ENCODE data around the gene ZCRB1.
A peak's percentile ranks its signal among the peaks of the same experiment; 100 is the strongest.
"Not testable (repeated sequence)": the region's sequence is repeated elsewhere in the genome, so short reads cannot be mapped to it uniquely, and the experiment has no call there.

Gene ZCRB1

DNA sequence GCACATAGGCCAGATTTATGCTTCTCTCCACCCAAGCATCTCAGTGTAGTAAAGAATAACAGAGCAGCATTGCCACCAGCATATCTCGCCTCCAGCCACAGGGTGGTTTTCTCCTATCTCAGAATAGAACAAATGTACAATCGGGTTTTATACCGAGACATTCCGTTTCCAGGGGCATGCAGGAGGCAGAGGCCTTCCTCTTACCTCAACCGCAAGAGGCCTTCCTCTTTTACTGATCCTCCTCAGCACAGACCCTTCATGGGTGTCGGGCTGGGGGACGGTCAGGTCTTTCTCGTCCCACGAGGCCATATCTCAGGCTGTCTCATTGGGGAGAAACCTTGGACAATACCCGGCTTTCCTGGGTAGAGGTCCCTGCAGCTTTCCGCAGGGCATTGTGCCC lies 4.2 kb upstream of the ZCRB1 start:
- not testable (repeated sequence) for DNase-seq (ENCODE audit: low read depth in 3 of 3)

DNA sequence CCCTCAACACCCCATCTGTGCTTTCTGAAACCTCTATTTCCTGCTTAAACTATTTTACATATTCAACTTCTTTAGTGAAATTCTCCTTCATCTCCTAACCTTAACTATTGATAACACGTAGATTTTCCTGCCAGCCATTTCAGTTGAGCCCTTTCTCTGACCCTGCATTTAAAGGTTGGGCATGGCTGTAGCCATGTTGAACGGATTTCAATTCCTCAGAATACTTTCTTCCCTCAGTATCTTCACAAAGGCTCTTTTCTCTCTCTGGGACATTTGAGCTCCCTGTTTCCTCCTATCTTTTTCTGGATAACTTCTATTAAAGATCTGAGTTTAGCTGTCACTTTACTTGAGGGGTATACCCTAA lies 1.3 kb upstream of the ZCRB1 start:
- no peak for DNase-seq (ENCODE audit: low read depth in 3 of 3)

DNA sequence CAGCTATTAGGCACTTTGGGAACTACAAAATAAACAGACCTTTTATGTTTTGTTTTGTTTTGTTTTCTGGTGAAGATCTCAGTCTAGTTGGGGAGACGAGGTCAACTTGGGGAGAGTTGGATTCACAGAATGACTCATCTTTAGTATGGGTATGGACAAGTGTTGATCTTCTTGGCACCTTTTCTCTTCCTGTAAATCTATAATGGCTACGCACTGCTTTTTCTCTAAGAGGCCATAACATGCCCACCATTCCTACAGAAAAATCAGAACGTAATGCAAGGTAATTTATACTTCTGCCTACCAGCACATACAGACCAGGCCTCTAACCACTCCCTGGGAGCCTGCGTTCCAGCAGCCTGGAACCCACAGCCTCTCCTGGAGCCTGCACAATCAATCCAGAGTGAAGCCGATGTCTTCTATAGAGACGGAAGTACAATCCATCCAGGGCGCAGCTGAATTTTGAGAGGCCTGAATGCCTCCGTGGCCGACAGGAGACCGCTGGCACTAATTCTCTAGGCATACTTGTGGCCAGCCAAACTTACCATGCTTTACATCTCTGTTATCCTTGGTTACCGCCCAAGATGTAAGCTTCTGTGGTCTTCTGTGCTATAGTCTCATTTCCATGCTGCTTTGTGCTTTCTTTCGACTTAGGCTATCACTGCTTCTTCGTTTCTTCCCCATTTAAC lies 790 bp upstream of the ZCRB1 start:
- no peak for DNase-seq (ENCODE audit: low read depth in 3 of 3)

DNA sequence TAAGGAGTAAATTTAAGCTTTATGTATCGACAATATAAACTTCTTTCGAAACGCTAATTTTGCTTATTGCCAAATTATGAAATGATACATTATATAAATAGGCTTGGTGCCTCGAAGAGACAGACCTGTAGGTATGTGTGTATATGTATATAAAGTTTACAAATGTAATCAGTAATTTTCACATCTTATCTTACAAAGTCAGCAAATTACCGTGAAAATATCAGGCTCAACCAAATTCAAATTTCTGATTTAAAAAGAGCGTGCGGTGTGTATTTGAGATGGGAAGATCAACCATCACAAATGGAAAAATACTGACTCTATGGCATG lies 605 bp downstream of the ZCRB1 start:
- DNase-seq (ENCODE audit: low read depth in 3 of 3) = no peak

DNA sequence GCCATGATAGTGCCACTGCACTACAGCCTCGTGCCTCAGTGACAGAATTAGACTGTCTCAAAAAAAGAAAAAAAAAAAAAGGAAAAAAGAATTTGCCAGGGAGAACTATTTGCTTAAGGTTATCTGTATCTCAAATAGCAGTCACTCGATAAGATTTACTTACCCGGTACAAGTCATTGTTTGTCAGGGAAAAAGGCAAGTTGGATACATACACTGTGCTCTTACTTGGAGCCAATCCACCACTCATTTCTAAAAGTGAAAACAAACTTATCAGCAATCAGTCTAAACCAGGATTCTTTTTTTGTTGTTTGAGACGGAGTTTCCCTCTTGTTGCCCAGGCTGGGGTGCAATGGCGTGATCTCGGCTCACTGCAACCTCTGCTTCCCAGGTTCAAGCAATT lies 2.0 kb downstream of the ZCRB1 start:
- DNase-seq (ENCODE audit: low read depth in 3 of 3) = no peak

DNA sequence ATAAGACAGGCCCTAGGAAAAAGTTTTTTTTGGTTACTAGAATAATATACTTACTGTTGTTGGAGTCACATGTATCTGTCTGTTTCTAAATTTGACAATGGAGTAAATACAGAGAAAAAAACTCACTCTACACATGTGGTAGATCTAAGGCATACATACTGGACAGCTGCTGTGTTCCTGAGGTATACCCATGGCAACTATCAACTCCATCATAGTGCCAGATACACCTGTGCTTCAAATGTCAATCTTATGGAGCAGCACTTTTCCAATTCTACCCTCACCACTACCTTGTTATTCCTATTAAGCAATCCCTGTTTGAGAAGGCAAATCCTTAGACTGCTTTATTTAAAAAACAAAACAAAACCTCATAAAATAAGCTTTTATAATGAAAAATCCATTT lies 3.3 kb downstream of the ZCRB1 start:
- DNase-seq (ENCODE audit: low read depth in 3 of 3) = no peak

DNA sequence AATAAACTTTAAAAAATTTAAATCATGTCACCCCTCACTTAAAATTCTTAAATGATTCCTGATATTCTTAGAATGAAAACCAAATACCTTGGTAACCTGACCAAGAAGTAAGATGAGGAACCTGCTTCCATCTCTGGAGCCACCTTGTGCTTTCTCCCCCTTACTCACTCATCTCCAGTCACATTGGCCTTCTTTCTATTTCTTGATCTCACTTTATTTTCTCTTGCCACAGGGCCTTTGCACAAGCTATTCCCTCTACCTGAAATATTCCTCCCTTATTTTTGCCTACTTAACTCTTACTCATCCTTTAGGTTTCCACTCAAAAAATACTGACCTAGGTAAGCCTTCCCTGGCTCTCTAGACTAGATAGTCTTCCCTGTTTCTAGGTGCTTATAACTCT lies 5.1 kb downstream of the ZCRB1 start:
- DNase-seq (ENCODE audit: low read depth in 3 of 3) = no peak

DNA sequence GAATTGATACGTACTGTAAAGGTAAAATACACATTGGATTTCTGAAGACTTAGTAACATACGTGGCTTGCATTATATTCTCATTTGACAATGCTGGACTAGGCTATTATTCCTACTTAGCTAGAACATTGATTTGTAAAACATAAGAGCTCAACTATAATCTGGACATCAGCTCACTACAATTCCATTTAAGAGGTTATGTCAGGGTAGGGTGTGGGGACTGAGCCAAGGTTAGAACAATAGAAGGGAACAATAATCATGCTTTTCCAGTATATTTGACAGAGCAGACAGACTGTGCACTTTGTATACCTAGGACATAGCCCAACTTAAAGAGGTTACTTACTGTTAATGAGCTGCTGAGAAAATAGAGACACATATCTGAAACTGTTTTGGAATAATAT lies 10.8 kb downstream of the ZCRB1 start:
- no peak for DNase-seq (ENCODE audit: low read depth in 3 of 3)

DNA sequence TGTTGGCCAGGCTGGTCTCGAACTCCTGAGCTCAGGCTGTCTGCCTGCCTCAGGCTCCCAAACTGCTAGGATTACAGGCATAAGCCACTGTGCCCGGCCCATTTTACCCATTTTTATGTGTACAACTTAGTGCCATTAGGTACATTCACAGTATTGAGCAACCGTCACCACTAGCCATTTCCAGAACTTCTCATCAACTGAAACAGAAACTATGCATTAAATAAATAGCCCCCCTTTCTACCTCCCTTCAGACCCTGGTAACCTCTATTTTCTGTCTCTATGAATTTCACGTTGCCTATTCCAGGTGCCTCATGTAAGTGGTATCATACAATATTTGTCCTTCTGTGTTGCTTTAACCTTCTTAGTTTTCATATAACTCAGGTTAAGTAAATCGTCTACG lies 15.9 kb downstream of the ZCRB1 start:
- DNase-seq (ENCODE audit: low read depth in 3 of 3) = no peak

DNA sequence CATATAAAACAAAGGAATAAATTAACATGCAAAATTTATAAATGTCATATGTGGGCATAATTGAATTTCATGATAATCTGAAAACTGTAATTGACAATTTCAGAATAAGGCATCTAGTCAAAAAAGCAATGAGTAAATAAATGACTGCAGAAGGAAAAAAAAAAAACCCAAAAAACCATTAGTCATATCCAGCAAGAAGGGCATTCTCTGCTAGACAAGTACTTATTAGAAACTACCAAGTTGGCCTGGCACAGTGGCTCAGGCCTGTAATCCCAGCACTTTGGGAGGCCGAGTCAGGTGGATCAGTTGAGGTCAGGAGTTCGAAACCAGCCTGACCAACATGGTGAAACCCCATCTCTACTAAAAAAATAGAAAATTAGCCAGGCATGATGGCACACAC lies 17.5 kb downstream of the ZCRB1 start:
- DNase-seq (ENCODE audit: low read depth in 3 of 3) = no peak

DNA sequence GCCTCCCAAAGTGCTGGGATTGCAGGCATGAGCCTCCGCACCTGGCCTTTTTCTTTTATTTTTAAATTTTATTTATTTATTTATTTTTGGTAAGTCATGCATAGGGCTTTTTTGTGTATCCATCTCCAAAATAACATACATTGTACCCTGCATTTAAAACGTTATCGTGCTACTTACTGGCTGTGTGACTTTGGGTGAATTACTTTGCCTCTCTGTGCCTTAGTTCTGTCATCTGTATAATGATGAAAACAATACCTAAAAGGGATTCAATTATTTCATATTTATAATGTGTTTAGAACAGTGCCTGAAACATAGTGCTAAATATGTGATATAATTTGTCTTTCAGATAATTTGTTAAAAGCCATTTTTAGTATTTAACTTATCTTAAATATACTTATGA lies 19.6 kb downstream of the ZCRB1 start:
- DNase-seq (ENCODE audit: low read depth in 3 of 3) = no peak

DNA sequence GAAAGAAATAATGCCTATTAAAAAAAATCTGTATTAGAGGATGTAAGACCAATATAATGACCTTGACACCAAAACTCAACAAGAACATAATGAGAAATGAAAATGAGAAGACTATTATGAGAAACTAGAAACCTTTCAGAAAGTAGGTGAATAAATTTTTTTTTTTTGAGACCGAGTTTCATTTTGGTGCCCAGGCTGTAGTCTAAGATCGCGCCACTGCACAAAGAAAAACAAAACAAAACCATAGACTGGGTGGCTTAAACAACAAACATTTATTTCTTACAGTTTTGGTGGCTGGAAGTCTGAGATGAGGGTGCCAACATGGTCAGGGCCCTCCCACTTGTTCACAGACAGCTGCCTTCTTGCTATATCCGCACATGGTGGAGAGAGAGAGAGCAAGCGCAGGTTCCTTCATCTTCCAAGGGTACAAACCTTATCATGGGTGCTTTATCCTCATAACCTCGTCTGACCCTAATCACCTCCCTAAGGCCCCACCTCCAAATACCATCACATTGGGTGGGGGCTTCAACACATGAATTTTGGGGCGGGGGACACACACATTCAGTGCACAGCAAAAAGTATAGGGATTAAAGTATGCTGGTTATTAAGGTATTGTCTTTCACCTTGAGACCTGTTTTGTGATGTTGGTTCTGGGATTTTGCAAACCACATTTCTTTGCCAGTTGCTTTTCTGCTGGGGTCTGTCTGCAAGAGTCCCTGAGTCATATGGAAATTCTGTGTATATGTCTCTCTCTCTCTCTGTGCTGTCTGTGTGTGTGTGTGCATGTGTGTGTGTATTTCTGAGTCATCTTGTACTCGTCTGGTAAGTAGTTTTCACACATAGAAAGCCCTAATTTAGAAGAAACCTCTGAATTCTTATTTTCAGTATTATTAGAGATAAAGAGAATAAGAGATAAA lies 26.2 kb downstream of the ZCRB1 start:
- peak; percentile 22 to 43 (median 28) for DNase-seq (ENCODE audit: low read depth in 3 of 3)

DNA sequence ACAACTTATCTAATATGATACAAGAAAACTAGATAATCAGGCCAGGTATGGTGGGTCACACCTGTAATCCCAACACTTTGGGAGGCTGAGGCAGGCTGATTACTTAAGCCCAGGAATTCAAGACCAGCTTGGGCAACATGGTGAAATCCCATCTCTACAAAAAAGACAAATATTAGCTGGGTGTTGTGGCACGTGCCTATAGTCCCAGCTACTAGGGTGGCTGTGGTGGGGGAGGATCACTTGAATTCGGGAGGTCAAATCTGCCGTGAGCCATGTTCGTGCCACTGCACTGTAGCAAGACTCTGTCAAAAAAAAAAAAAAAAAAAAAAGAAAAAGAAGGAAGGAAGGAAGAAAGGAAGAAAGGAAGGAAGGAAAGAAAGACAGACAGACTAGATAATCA lies 27.0 kb downstream of the ZCRB1 start:
- no peak for DNase-seq (ENCODE audit: low read depth in 3 of 3)

DNA sequence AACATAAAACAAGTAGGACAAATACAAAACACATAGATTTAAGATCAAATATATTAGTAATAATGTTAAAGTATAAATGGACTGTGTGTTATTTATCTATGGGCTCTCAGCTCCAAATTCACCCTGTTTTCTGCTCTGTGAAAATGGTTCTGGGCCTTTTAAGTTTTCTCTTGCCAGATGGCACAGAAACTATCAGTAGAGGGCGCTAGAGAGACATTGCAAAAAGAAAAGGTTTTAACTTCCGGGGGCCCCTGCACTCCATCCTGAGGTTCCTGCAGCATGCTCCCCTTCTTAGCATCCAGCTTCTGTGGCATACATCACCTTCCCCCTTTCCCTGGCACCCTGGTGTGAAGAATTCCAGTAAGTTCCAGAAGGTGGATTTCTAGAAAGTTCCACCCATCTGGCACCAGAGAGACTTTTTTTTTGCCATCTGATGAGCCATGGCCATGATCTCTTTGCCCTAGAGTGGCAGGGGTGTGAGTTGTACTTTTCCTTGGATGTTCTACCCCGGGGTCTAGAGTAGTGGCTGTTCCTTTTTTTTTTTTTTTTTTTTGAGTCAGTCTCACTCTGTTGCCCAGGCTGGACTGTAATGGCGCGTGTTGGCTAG lies 29.3 kb downstream of the ZCRB1 start:
- no peak for DNase-seq (ENCODE audit: low read depth in 3 of 3)

DNA sequence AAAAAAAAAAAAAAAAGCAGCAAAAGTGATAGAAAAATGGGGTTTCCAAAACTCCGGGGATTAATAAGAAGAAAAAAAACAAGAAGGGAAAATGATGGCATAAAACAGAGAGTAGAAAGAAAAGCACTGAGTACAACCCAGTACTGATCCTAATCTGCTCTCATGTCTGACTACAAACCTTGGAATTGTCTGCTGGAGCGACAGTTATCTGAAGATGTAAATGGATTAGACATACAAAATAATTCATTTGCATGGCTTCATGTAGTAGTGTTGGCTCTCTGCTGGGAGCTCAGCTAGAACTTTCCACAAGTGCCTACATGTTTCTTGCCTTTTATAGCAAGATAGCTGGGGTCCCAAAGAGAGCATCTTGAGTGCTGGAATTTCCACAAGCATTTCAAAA lies 34.2 kb downstream of the ZCRB1 start:
- DNase-seq (ENCODE audit: low read depth in 3 of 3) = no peak

DNA sequence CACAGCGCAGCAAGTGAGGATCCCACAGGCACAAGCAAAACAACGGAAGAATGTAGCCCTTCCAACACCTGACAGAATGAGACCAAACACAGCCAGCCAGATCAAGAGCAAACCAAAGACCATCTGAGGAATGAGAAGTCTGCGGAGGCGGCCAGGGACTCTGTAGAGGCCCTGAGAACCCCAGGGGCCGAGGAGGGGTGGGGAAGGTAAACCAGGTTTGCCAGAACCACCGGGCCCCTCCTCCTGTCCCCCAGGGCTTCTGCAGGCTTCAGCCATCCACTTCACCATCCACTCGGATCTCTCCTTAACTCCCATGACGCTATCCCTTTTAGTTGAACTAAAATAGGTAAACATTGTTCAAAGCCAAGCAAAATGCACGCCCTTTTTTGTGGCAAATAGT lies 37.4 kb downstream of the ZCRB1 start:
- DNase-seq (ENCODE audit: low read depth in 3 of 3) = no peak

DNA sequence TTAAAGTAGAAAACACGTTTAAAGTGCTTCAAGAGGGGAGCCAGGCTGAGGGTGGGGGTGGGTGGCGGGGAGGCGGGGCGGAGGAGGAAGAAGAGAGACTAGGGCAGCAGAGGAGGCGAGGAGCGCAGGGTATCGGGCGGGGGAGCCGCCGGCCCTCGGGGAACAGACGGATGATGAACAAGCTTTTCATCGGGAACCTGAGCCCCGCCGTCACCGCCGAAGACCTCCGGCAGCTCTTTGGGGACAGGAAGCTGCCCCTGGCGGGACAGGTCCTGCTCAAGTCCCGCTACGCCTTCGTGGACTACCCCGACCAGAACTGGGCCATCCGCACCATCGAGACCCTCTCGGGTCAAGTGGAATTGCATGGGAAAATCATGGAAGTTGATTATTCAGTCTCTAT lies 39.2 kb downstream of the ZCRB1 start:
- DNase-seq (ENCODE audit: low read depth in 3 of 3) = no peak

DNA sequence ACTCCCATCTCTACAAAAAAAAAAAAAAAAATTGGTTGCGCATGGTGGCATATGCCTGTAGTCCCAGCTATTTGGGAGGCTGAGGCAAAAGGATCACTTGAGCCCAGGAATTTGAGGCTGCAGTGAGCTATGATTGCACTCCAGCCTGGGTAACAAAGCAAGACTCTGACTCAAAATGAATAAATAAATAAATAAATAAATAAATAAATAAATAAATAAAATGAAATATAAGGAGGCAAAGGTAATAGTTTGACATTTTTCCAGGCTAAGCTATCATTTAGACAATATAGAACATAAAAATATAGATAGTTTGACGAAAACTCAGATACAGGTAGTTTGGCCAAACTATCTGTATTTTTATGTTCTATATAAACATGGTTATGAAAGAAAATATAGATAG lies 40.5 kb downstream of the ZCRB1 start:
- DNase-seq (ENCODE audit: low read depth in 3 of 3) = no peak

DNA sequence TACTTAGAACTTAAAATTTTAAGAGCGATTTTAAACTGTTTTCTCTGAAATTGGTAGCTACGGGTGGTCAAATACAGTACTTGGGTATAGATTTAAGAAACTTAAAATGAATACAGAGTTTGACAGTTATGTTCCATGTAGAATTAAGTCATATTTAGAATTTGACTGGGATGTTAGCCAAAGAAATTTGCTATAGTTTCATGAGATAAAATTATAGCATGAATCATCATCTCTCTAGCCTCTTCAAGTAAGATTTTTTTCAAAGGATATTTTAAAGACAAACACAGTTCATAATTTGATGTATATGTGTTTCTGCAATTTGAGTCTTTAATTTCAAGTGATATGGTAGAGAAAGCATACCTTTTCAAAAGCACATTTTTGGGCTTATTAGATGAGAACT lies 41.0 kb downstream of the ZCRB1 start:
- no peak for DNase-seq (ENCODE audit: low read depth in 3 of 3)

DNA sequence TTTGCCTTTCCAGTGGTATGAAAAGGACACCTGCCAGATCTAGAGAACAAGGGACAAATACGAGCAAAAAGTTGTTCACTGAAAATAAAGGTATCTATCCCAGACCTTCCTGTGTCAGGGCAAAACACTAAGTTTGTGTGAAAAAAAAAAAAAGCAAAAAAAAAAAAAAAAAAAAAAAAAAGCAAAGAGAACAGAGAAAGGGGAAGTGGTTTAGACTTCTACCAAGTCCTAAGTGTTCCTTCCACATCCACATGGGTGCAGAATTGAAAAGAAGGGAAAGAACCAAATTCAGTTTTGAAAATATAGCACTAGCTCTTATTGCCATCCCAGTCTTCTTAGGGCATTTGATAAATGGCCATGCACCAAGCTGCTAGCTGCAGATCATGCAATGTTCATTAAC lies 41.7 kb downstream of the ZCRB1 start:
- DNase-seq (ENCODE audit: low read depth in 3 of 3) = no peak

DNA sequence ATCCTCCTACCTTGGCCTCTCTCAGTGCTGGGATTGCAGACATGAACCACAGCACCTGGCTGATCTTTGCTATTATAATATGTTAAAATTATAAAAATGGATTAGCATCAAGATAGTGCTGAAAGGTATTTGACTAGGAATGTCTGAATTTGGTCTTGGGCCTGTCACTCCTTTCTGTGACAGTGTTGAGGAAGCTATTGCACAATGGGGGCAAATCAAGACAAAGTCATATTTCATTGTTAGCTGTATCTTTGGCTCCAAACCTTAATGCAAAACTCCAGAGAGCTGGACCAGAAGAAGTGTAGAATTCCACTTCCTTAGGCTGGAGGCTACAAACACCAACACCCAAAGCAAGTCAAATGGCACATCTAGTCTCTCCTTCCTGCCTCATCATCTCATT lies 42.2 kb downstream of the ZCRB1 start:
- no peak for DNase-seq (ENCODE audit: low read depth in 3 of 3)

DNA sequence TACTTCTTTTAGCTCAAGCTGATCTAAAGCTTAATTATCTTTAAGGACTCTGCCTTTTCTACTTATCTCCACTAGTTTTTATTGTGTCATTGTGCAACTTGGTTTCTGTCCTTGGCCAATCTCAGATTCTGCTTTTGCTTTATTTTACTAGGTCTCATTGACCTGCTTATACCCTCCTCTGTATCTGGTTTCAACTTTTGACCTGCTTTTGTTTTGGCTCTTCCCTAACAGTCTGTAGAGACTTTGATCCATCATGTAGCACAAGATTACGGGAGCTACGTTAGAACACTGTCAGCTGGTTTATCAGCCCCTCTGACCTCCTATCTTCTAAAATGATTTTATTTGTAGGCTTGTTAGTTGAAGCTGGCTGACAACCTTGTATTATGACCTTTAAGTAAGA lies 43.6 kb downstream of the ZCRB1 start:
- DNase-seq (ENCODE audit: low read depth in 3 of 3) = no peak

DNA sequence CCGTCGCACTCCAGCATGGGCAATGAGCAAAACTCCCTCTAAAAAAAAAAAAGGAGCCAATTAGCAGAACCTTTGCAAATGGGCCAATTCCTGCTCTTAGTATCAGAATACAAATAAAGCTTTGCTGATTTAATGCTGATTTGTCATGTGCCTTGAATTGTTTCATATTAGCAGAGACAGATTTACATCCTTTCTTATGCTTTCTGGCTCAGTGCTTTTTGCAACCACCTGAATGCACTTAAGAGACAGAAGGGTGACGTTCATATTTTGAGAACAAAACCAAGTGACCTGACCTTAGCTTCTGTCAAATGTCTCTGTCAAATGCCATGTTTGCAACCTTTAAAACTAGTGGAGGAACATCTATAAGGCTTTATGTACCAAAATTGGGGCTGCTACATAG lies 44.0 kb downstream of the ZCRB1 start:
- no peak for DNase-seq (ENCODE audit: low read depth in 3 of 3)
